AG04450 (cell line): ENCODE data around the gene CPNE1. TPM values are rescaled to one million over a fixed set of nuclear protein-coding genes. Genes with fewer than 3 reads are reported as not detected.

Experiments used
- CTCF ChIA-PET: fragments of 300-600, 350-600 bp; formaldehyde crosslinking; extraction: SDS; loops from one replicate; lab custom pipeline; 2022; ENCODE audit warnings: antibody characterized with exemption, inconsistent platforms; lab: Charles Lee
- POLR2A ChIA-PET: fragments of 350-600 bp; formaldehyde crosslinking; extraction: SDS; loops from one replicate; lab custom pipeline; 2021; ENCODE audit warnings: antibody characterized with exemption, inconsistent platforms; lab: Yijun Ruan, JAX
- DNase-seq: peaks from one replicate; pipeline ENCODE4 v3.0.0-alpha.2; 2011; ENCODE audit warnings: low read depth, low spot score
- H3K27ac ChIP-seq: one replicate; pipeline ENCODE4 v1.5.1; 2012; ENCODE audit warnings: low read depth, low read length, control low read depth
- H3K27me3 ChIP-seq: one replicate; pipeline ENCODE4 v1.6.0; 2012; ENCODE audit warnings: low read length; ENCODE audit not compliant: control insufficient read depth, insufficient read depth
- H3K4me3 ChIP-seq: 2 replicates; pipeline ENCODE4 v1.5.1; 2011; ENCODE audit warnings: mild to moderate bottlenecking, low read depth, low read length, control low read depth
- H3K9me3 ChIP-seq: 2 replicates; pipeline ENCODE4 v1.5.1; 2012; ENCODE audit warnings: low read length; ENCODE audit not compliant: control insufficient read depth, insufficient read depth
- polyA plus RNA-seq: library from polyadenylated mRNA; depleted of rRNA; stranded (reverse); fragments of >200 nt; gene quantifications from 2 replicates; pipeline ENCODE4 v1.2.3, GENCODE V29; 2011
- TF ChIP-seq, protein P1 (sequence below): IDR thresholded peaks from 2 replicates; pipeline ENCODE4 v1.5.1; 2011; ENCODE audit warnings: low read depth, low read length, control low read depth, inconsistent platforms

CPNE1 gene
- polyA plus RNA-seq, 1 experiment: 95.1 TPM

DNA sequence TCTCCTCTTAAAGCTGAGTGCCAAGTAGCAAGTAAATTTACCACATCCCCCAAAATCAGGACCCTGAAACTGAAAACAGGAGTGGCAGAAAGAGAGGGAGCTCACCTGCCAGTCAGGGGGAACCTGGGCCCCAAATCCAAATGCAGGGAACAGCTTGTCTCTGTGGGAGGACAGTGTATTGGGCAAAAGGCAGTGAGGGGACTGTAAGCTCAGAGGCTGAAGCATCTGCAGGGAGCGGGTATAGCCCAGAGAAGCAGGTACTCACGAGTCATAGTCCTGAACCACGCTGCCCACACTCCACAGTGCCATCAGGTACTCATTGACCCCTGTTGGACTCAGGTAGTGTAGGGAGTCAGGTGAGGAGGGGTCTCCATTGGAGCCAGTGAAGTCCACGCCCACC, 34.1 kb downstream of the CPNE1 start:
- ChIA-PET CTCF (interaction anchor here (3.9 kb wide), 1 partner anchor 11 kb away, joined by 12 read pairs; no protein-coding TSS in a partner anchor), POLR2A (no interaction called here)
- no peak for DNase-seq
- H3K9me3 ChIP-seq: no peaks in the 10 kb centered on the region
- H3K4me3 ChIP-seq: no peak overlapping the region
- H3K27ac ChIP-seq: no peak overlapping the region
- TF ChIP-seq, protein P1, sequence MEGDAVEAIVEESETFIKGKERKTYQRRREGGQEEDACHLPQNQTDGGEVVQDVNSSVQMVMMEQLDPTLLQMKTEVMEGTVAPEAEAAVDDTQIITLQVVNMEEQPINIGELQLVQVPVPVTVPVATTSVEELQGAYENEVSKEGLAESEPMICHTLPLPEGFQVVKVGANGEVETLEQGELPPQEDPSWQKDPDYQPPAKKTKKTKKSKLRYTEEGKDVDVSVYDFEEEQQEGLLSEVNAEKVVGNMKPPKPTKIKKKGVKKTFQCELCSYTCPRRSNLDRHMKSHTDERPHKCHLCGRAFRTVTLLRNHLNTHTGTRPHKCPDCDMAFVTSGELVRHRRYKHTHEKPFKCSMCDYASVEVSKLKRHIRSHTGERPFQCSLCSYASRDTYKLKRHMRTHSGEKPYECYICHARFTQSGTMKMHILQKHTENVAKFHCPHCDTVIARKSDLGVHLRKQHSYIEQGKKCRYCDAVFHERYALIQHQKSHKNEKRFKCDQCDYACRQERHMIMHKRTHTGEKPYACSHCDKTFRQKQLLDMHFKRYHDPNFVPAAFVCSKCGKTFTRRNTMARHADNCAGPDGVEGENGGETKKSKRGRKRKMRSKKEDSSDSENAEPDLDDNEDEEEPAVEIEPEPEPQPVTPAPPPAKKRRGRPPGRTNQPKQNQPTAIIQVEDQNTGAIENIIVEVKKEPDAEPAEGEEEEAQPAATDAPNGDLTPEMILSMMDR: no peak
- no peaks in the 10 kb centered on the region for H3K27me3 ChIP-seq

DNA sequence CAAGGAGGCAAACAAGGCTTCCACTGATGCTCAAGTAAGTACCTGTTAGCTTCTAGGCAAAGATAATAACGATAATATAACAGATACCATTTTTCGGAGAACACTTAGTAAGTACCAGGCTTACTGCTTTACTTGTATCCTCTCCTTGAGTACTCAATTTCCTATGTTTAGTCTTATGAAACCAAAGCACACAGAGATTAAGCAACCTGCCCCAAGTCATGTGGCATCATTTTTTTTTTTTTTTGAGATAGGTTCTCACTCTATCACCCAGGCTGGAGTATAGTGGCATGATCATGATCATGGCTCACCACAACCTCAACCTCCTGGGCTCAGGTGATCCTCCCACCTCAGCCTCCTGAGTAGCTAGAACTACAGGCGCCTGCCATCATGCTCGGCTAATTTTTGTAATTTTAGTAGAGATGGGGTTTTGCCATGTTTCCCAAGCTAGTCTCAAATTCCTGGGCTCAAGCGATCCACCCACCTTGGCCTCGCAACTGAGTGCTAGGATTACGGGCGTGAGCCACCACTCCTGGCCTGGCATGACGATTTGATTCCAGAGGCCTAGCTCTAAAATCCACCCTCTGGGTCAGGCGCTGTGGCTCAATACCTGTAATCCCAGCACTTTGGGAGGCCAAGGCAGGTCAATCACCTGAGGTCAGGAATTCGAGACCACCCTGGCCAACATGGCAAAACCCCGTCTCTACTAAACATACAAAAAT, 35.1 kb downstream of the CPNE1 start:
- POLR2A ChIA-PET: no interaction called here
- DNase-seq: no peak
- CTCF ChIA-PET: interaction anchor here (1.1 to 3.9 kb wide), 2 partner anchors 10 to 13 kb away, joined by 3 to 12 read pairs; no protein-coding TSS in a partner anchor

DNA sequence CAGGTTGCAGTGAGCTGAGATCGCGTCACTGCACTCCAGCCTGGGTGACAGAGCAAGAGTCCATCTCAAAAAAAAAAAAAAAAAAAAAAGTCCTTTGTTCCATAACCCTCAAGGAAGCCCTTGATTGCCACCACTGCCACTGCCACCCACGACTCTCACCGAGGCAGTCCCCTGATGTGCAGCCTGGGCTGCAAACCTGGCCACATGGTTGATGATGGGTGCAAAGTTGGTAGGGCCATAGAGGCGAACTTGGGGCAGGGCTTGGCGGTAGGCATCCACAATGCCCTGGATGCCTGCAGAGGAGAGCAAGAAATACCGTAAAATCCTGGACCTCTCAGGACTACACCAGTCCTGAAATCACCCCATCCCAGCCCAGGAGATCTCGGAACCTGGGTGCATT, 37.6 kb downstream of the CPNE1 start:
- ChIA-PET CTCF (no interaction called here), POLR2A (no interaction called here)
- Histone ChIP-seq H3K27ac (no peak overlapping the region), H3K4me3 (no peak overlapping the region), H3K27me3 (no peaks in the 10 kb centered on the region), H3K9me3 (no peaks in the 10 kb centered on the region)
- no peak for DNase-seq
- TF ChIP-seq, protein P1: no peak

More for the DNA sequence above, 35.1 kb downstream of the CPNE1 start:
- TF ChIP-seq, protein P1: no peak
- no peak overlapping the region for H3K4me3 ChIP-seq
- H3K27ac ChIP-seq: no peak overlapping the region
- no peaks in the 10 kb centered on the region for H3K9me3 ChIP-seq
- no peaks in the 10 kb centered on the region for H3K27me3 ChIP-seq

DNA sequence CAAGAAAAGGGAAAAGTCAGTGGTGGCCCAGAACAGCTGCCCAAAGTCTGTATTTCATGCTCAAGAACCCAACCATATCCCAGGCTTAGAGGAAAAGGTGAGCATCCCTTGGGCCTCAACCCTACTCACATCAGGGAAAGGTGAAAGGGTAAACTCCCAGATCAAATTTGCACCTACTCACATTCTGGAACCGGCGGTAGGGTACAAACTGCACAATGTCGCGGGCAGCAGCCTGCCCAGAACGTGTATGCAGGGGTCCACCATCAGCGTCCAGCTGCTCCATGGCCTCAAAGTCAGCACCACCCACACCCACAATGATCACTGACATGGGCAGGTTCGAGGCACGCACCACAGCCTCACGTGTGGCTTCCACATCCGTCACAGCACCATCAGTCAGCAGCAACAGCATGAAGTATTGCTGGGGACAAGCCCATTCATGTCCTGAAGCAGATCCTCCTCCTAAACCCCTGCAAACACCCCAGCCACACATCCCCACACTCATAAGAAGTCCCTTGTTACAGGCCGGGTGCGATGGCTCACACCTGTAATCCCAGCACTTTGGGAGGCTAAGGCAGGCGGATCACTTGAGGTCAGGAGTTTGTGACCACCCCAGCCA, 38.2 kb downstream of the CPNE1 start:
- H3K27ac ChIP-seq: no peak overlapping the region
- no peaks in the 10 kb centered on the region for H3K9me3 ChIP-seq
- TF ChIP-seq, protein P1: no peak
- POLR2A ChIA-PET: interaction anchor here (0.6 kb wide), 1 partner anchor 11 kb away, joined by 5 read pairs; the partner anchor contains the start of gene SPAG4
- H3K27me3 ChIP-seq: no peaks in the 10 kb centered on the region
- no peak for DNase-seq
- CTCF ChIA-PET: no interaction called here
- no peak overlapping the region for H3K4me3 ChIP-seq
